Endodermal cell (in vitro differentiated cells): ENCODE measurements around the gene GSG1L. TPM values are rescaled to one million over a fixed set of nuclear protein-coding genes. Genes with fewer than 3 reads are reported as not detected.
A peak's percentile ranks its signal among the peaks of the same experiment; 100 is the strongest.

Source experiments
- DNase-seq: peaks from one replicate; pipeline ENCODE4 v3.0.0-alpha.2; 2017
- H3K27ac ChIP-seq: 2 replicates; pipeline ENCODE4 v1.5.1; 2013; ENCODE audit warnings: mild to moderate bottlenecking, low read depth, low read length, moderate library complexity
- H3K27me3 ChIP-seq: 2 replicates; pipeline ENCODE4 v1.6.1; 2013; ENCODE audit warnings: mild to moderate bottlenecking, low read length, moderate library complexity; ENCODE audit not compliant: insufficient read depth, control insufficient read depth, poor library complexity, severe bottlenecking
- H3K36me3 ChIP-seq: 2 replicates; pipeline ENCODE4 v1.7.0; 2013; ENCODE audit warnings: mild to moderate bottlenecking, low read length, moderate library complexity; ENCODE audit not compliant: control insufficient read depth, insufficient read depth
- H3K4me1 ChIP-seq: one replicate; pipeline ENCODE4 v1.7.0; 2013; ENCODE audit warnings: low read length; ENCODE audit not compliant: control insufficient read depth, insufficient read depth
- H3K4me3 ChIP-seq: 2 replicates; pipeline ENCODE4 v1.5.1; 2013; ENCODE audit warnings: mild to moderate bottlenecking, low read length, moderate library complexity
- H3K9ac ChIP-seq: 2 replicates; pipeline ENCODE4 v1.6.1; 2013; ENCODE audit warnings: mild to moderate bottlenecking, low read length, moderate library complexity; ENCODE audit not compliant: poor library complexity, severe bottlenecking; ENCODE audit errors: extremely low read depth
- H3K9me3 ChIP-seq: 2 replicates; pipeline ENCODE4 v1.6.1; 2013; ENCODE audit warnings: mild to moderate bottlenecking, low read length, moderate library complexity; ENCODE audit not compliant: control insufficient read depth
- H3K27ac Mint-ChIP-seq: 2 replicates; pipeline ENCODE4 v1.8.0; 2020; ENCODE audit warnings: mixed read lengths
- H3K27me3 Mint-ChIP-seq: 2 replicates; pipeline ENCODE4 v1.8.0; 2021; ENCODE audit warnings: mild to moderate bottlenecking, mixed read lengths; ENCODE audit not compliant: insufficient read depth
- H3K36me3 Mint-ChIP-seq: 2 replicates; pipeline ENCODE4 v1.8.0; 2020; ENCODE audit warnings: low read depth, mixed read lengths
- H3K4me1 Mint-ChIP-seq: 2 replicates; pipeline ENCODE4 v1.8.0; 2020; ENCODE audit warnings: mixed read lengths
- H3K4me3 Mint-ChIP-seq: 2 replicates; pipeline ENCODE4 v1.8.0; 2020; ENCODE audit warnings: mild to moderate bottlenecking, moderate library complexity, mixed read lengths
- H3K9me3 Mint-ChIP-seq: 2 replicates; pipeline ENCODE4 v1.8.0; 2020; ENCODE audit warnings: mild to moderate bottlenecking, mixed read lengths
- WGBS, 2 experiments: methylation state at CpG; one replicate each; pipeline versions ENCODE4 v1.1.5 to v1.1.7; 2013; ENCODE audit warnings: missing lambda C conversion rate in 2 of 2, mixed read lengths in 1 of 2; ENCODE audit not compliant: insufficient coverage in 1 of 2, insufficient read length in 1 of 2; 5-methylcytosine and 5-hydroxymethylcytosine counted together
- total RNA-seq, 2 donors: library from RNA; stranded (reverse); fragmentation: NEBNext Ultra II Directional in 1 of 2; extraction: Animal tissue kit (Norgen Biotek cat#: 25700) in 1 of 2; gene quantifications; 2 replicates in 1 of 2; 3 replicates in 1 of 2; pipeline ENCODE4 v1.2.1, GENCODE V29; 2021
- TF ChIP-seq, protein P1 (sequence below): fragments of 200-600 bp; sonication (generic); conservative IDR thresholded peaks from 2 replicates; pipeline ENCODE4 v1.5.0; 2021; ENCODE audit warnings: antibody characterized with exemption, mild to moderate bottlenecking

The GSG1L gene
- total RNA-seq, 2 donors from 2014 or later, result 0.24 TPM; not detected in 1

- TF ChIP-seq, protein P1, sequence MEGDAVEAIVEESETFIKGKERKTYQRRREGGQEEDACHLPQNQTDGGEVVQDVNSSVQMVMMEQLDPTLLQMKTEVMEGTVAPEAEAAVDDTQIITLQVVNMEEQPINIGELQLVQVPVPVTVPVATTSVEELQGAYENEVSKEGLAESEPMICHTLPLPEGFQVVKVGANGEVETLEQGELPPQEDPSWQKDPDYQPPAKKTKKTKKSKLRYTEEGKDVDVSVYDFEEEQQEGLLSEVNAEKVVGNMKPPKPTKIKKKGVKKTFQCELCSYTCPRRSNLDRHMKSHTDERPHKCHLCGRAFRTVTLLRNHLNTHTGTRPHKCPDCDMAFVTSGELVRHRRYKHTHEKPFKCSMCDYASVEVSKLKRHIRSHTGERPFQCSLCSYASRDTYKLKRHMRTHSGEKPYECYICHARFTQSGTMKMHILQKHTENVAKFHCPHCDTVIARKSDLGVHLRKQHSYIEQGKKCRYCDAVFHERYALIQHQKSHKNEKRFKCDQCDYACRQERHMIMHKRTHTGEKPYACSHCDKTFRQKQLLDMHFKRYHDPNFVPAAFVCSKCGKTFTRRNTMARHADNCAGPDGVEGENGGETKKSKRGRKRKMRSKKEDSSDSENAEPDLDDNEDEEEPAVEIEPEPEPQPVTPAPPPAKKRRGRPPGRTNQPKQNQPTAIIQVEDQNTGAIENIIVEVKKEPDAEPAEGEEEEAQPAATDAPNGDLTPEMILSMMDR, result no peak
- Mint-ChIP-seq H3K27me3 (peaks cover 2% of the 10 kb centered on the region), H3K36me3 (no peaks in the 10 kb centered on the region), H3K4me3 (no peak overlapping the region), H3K9me3 (no peaks in the 10 kb centered on the region), H3K27ac (no peak overlapping the region), H3K4me1 (peaks cover 2% of the 10 kb centered on the region)
- Histone ChIP-seq H3K36me3 (no peaks in the 10 kb centered on the region), H3K27me3 (no peaks in the 10 kb centered on the region), H3K9me3 (no peaks in the 10 kb centered on the region), H3K4me1 (no peaks in the 10 kb centered on the region), H3K4me3 (no peak overlapping the region), H3K9ac (no peak overlapping the region), H3K27ac (no peak overlapping the region)
- WGBS, 2 experiments, result 83% methylated on average over 1 of the region's 1 CpG; no CpG with 5 or more reads in 1 of the 2 experiments
- DNase-seq, result no peak
Measured at GRCh38 chr16:27923751-27924150, 139.8 kb downstream of the GSG1L start.

GRCh38 chr16:27922433-27922832 is 141.1 kb downstream of the GSG1L start:
- Mint-ChIP-seq H3K9me3 (no peaks in the 10 kb centered on the region), H3K4me3 (no peak overlapping the region), H3K36me3 (no peaks in the 10 kb centered on the region), H3K27me3 (peaks cover 1% of the 10 kb centered on the region), H3K27ac (no peak overlapping the region), H3K4me1 (peaks cover 2% of the 10 kb centered on the region)
- no peaks in the 10 kb centered on the region for H3K36me3 ChIP-seq
- peak; percentile 68 for DNase-seq
- no peak overlapping the region for H3K27ac ChIP-seq
- H3K4me1 ChIP-seq, result no peaks in the 10 kb centered on the region
- no peak overlapping the region for H3K9ac ChIP-seq
- TF ChIP-seq, protein P1, result no peak
- 50 to 60% methylated on average over 2 to 6 of the region's 6 CpGs for WGBS, 2 experiments
- no peaks in the 10 kb centered on the region for H3K9me3 ChIP-seq
- no peaks in the 10 kb centered on the region for H3K27me3 ChIP-seq
- no peak overlapping the region for H3K4me3 ChIP-seq

- Mint-ChIP-seq H3K36me3 (no peaks in the 10 kb centered on the region), H3K27me3 (peaks cover 1% of the 10 kb centered on the region), H3K27ac (no peak overlapping the region), H3K4me3 (no peak overlapping the region), H3K9me3 (no peaks in the 10 kb centered on the region), H3K4me1 (peaks cover 2% of the 10 kb centered on the region)
- peak; percentile 59 for DNase-seq
- Histone ChIP-seq H3K9ac (no peak overlapping the region), H3K36me3 (no peaks in the 10 kb centered on the region), H3K27ac (no peak overlapping the region), H3K4me1 (no peaks in the 10 kb centered on the region), H3K4me3 (no peak overlapping the region), H3K9me3 (no peaks in the 10 kb centered on the region), H3K27me3 (no peaks in the 10 kb centered on the region)
- TF ChIP-seq, protein P1, result no peak
- WGBS, 2 experiments, result 78 to 82% methylated on average over 1 to 4 of the region's 4 CpGs
Measured at GRCh38 chr16:27921134-27921533, 142.4 kb downstream of the GSG1L start.
